Stimulated activated memory B cell treated with anti-CD40 and anti-IgM and Interleukin-4, amounts not matched to agents 10 μg/mL and 1 μg/mL and 100 μg/mL, for 72 hours (primary cell): ENCODE measurements around the gene HSPG2.

ENCODE experiments used
- ATAC-seq: fragments of 150-1000 bp; cut with Tn5 transposase; 2 replicates; pipeline ENCODE4 v1.10.0; 2021
- H3K27ac Mint-ChIP-seq: one replicate; pipeline ENCODE4 v1.8.0; 2022; ENCODE audit warnings: mild to moderate bottlenecking, mixed read lengths
- H3K27me3 Mint-ChIP-seq: one replicate; pipeline ENCODE4 v1.8.0; 2022; ENCODE audit warnings: mixed read lengths
- H3K36me3 Mint-ChIP-seq: one replicate; pipeline ENCODE4 v1.8.0; 2022; ENCODE audit warnings: mixed read lengths
- H3K4me1 Mint-ChIP-seq: one replicate; pipeline ENCODE4 v1.8.0; 2022; ENCODE audit warnings: mixed read lengths
- H3K4me3 Mint-ChIP-seq: one replicate; pipeline ENCODE4 v1.8.0; 2022; ENCODE audit warnings: mild to moderate bottlenecking, moderate library complexity, mixed read lengths
- H3K9me3 Mint-ChIP-seq: one replicate; pipeline ENCODE4 v1.8.0; 2022; ENCODE audit warnings: mixed read lengths

Gene HSPG2

GRCh38 chr1:21865943-21866706, 71.0 kb downstream of the HSPG2 start:
- no peaks in the 10 kb centered on the region for H3K9me3 Mint-ChIP-seq
- no peak overlapping the region for H3K4me3 Mint-ChIP-seq
- peak; percentile 87 for ATAC-seq
- H3K27me3 Mint-ChIP-seq = no peaks in the 10 kb centered on the region
- H3K36me3 Mint-ChIP-seq = no peaks in the 10 kb centered on the region
- H3K4me1 Mint-ChIP-seq = peaks cover 23% of the 10 kb centered on the region
- peak overlapping the region; percentile 86 for H3K27ac Mint-ChIP-seq

- ATAC-seq = no peak
- Mint-ChIP-seq H3K9me3 (no peaks in the 10 kb centered on the region), H3K27me3 (no peaks in the 10 kb centered on the region), H3K27ac (peak overlapping the region; percentile 86), H3K4me3 (no peak overlapping the region), H3K4me1 (peaks cover 23% of the 10 kb centered on the region), H3K36me3 (no peaks in the 10 kb centered on the region)
Measured at GRCh38 chr1:21865609-21865942, 71.5 kb downstream of the HSPG2 start.

- ATAC-seq = no peak
- Mint-ChIP-seq H3K27me3 (no peaks in the 10 kb centered on the region), H3K4me1 (peaks cover 23% of the 10 kb centered on the region), H3K4me3 (no peak overlapping the region), H3K27ac (peak overlapping the region; percentile 86), H3K9me3 (no peaks in the 10 kb centered on the region), H3K36me3 (no peaks in the 10 kb centered on the region)
Measured at GRCh38 chr1:21864730-21865129, 72.4 kb downstream of the HSPG2 start.

GRCh38 chr1:21863981-21864380, 73.1 kb downstream of the HSPG2 start:
- Mint-ChIP-seq H3K36me3 (no peaks in the 10 kb centered on the region), H3K9me3 (no peaks in the 10 kb centered on the region), H3K27ac (peak overlapping the region; percentile 33), H3K27me3 (no peaks in the 10 kb centered on the region), H3K4me1 (peaks cover 23% of the 10 kb centered on the region), H3K4me3 (no peak overlapping the region)
- ATAC-seq = peak; percentile 1

GRCh38 chr1:21861602-21862429, 75.3 kb downstream of the HSPG2 start:
- H3K9me3 Mint-ChIP-seq = no peaks in the 10 kb centered on the region
- H3K4me3 Mint-ChIP-seq = no peak overlapping the region
- peaks cover 22% of the 10 kb centered on the region for H3K4me1 Mint-ChIP-seq
- peak overlapping the region; percentile 22 for H3K27ac Mint-ChIP-seq
- H3K36me3 Mint-ChIP-seq = no peaks in the 10 kb centered on the region
- ATAC-seq = no peak
- H3K27me3 Mint-ChIP-seq = no peaks in the 10 kb centered on the region

GRCh38 chr1:21860971-21861370, 76.1 kb downstream of the HSPG2 start:
- Mint-ChIP-seq H3K36me3 (no peaks in the 10 kb centered on the region), H3K9me3 (no peaks in the 10 kb centered on the region), H3K27me3 (no peaks in the 10 kb centered on the region), H3K27ac (no peak overlapping the region), H3K4me1 (peaks cover 14% of the 10 kb centered on the region), H3K4me3 (no peak overlapping the region)
- ATAC-seq = no peak

- Mint-ChIP-seq H3K4me3 (no peak overlapping the region), H3K4me1 (peaks cover 6% of the 10 kb centered on the region), H3K36me3 (no peaks in the 10 kb centered on the region), H3K27ac (no peak overlapping the region), H3K27me3 (no peaks in the 10 kb centered on the region), H3K9me3 (no peaks in the 10 kb centered on the region)
- no peak for ATAC-seq
Measured at GRCh38 chr1:21859669-21860179, 77.4 kb downstream of the HSPG2 start.

- peaks cover 6% of the 10 kb centered on the region for H3K4me1 Mint-ChIP-seq
- H3K4me3 Mint-ChIP-seq = no peak overlapping the region
- no peak for ATAC-seq
- H3K36me3 Mint-ChIP-seq = no peaks in the 10 kb centered on the region
- no peak overlapping the region for H3K27ac Mint-ChIP-seq
- H3K9me3 Mint-ChIP-seq = no peaks in the 10 kb centered on the region
- H3K27me3 Mint-ChIP-seq = no peaks in the 10 kb centered on the region
Measured at GRCh38 chr1:21857840-21858670, 79.1 kb downstream of the HSPG2 start.

- H3K27me3 Mint-ChIP-seq = no peaks in the 10 kb centered on the region
- H3K27ac Mint-ChIP-seq = no peak overlapping the region
- no peak overlapping the region for H3K4me3 Mint-ChIP-seq
- H3K36me3 Mint-ChIP-seq = no peaks in the 10 kb centered on the region
- peaks cover 8% of the 10 kb centered on the region for H3K4me1 Mint-ChIP-seq
- no peaks in the 10 kb centered on the region for H3K9me3 Mint-ChIP-seq
- ATAC-seq = no peak
Measured at GRCh38 chr1:21857142-21857839, 79.8 kb downstream of the HSPG2 start.

GRCh38 chr1:21855257-21856096, 81.6 kb downstream of the HSPG2 start:
- Mint-ChIP-seq H3K4me3 (no peak overlapping the region), H3K9me3 (no peaks in the 10 kb centered on the region), H3K27ac (no peak overlapping the region), H3K4me1 (peaks cover 13% of the 10 kb centered on the region), H3K27me3 (no peaks in the 10 kb centered on the region), H3K36me3 (no peaks in the 10 kb centered on the region)
- ATAC-seq = no peak

GRCh38 chr1:21854751-21855131, 82.4 kb downstream of the HSPG2 start:
- Mint-ChIP-seq H3K27ac (no peak overlapping the region), H3K9me3 (no peaks in the 10 kb centered on the region)

GRCh38 chr1:21854090-21854750, 82.9 kb downstream of the HSPG2 start:
- H3K36me3 Mint-ChIP-seq = no peaks in the 10 kb centered on the region
- no peak overlapping the region for H3K4me3 Mint-ChIP-seq
- peak overlapping the region; percentile 76 for H3K27ac Mint-ChIP-seq
- H3K9me3 Mint-ChIP-seq = no peaks in the 10 kb centered on the region
- peaks cover 13% of the 10 kb centered on the region for H3K4me1 Mint-ChIP-seq
- no peaks in the 10 kb centered on the region for H3K27me3 Mint-ChIP-seq
- peak; percentile 18 for ATAC-seq

More at GRCh38 chr1:21854751-21855131, 82.4 kb downstream of the HSPG2 start:
- no peak for ATAC-seq
- Mint-ChIP-seq H3K4me1 (peaks cover 13% of the 10 kb centered on the region), H3K4me3 (no peak overlapping the region), H3K36me3 (no peaks in the 10 kb centered on the region), H3K27me3 (no peaks in the 10 kb centered on the region)

GRCh38 chr1:21853131-21853427, 84.0 kb downstream of the HSPG2 start:
- ATAC-seq = no peak
- Mint-ChIP-seq H3K27ac (peak overlapping the region; percentile 76), H3K4me1 (peaks cover 13% of the 10 kb centered on the region), H3K9me3 (no peaks in the 10 kb centered on the region), H3K36me3 (no peaks in the 10 kb centered on the region), H3K4me3 (peak overlapping the region; percentile 50), H3K27me3 (no peaks in the 10 kb centered on the region)
